LHCN-M2 (cell line): ENCODE results near the gene EHD3. TPM values are rescaled to one million over a fixed set of nuclear protein-coding genes. Genes with fewer than 3 reads are reported as not detected.

Experiments
- DNase-seq: peaks from one replicate; pipeline ENCODE4 v3.0.0-alpha.2; 2012; ENCODE audit warnings: low read depth
- total RNA-seq: library from RNA; depleted of rRNA; stranded (reverse); fragments of >200 nt; gene quantifications from 2 replicates; pipeline ENCODE4 v1.2.3, GENCODE V29; 2014; rRNA removed

Gene EHD3
- total RNA-seq, 1 experiment from 2014 or later, result 10.9 TPM

- DNase-seq, result no peak
Measured at GRCh38 chr2:31284107-31284506, 50.2 kb downstream of the EHD3 start.

GRCh38 chr2:31286230-31286629, 52.3 kb downstream of the EHD3 start:
- DNase-seq, result no peak

- DNase-seq, result peak; percentile 12
Measured at GRCh38 chr2:31286961-31287550, 53.1 kb downstream of the EHD3 start.

- no peak for DNase-seq
Measured at GRCh38 chr2:31287654-31288053, 53.7 kb downstream of the EHD3 start.

- no peak for DNase-seq
Measured at GRCh38 chr2:31294196-31294595, 60.2 kb downstream of the EHD3 start.

GRCh38 chr2:31296641-31297287, 62.8 kb downstream of the EHD3 start:
- no peak for DNase-seq

GRCh38 chr2:31297751-31298150, 63.8 kb downstream of the EHD3 start:
- peak; percentile 25 for DNase-seq

GRCh38 chr2:31299547-31299946, 65.6 kb downstream of the EHD3 start:
- no peak for DNase-seq

- DNase-seq, result no peak
Measured at GRCh38 chr2:31300309-31300708, 66.4 kb downstream of the EHD3 start.

- DNase-seq, result no peak
Measured at GRCh38 chr2:31302940-31303563, 69.1 kb downstream of the EHD3 start.

GRCh38 chr2:31304816-31305215, 70.9 kb downstream of the EHD3 start:
- no peak for DNase-seq

- DNase-seq, result peak; percentile 32
Measured at GRCh38 chr2:31312898-31313297, 78.9 kb downstream of the EHD3 start.

GRCh38 chr2:31314761-31315160, 80.8 kb downstream of the EHD3 start:
- DNase-seq, result no peak

- no peak for DNase-seq
Measured at GRCh38 chr2:31317396-31317795, 83.4 kb downstream of the EHD3 start.

- peak; percentile 89 for DNase-seq
Measured at GRCh38 chr2:31318361-31319336, 84.7 kb downstream of the EHD3 start.

Other genes starting within 250 kb of the EHD3 start
- gene GALNT14, start 95.7 kb upstream of the EHD3 start, total RNA-seq, result not detected in 2 replicates
- gene CAPN14, start 16.6 kb upstream of the EHD3 start, total RNA-seq, result under 0.01 and 0.06 TPM in 2 replicates
- 0.06 and 0.51 TPM in 2 replicates for gene XDH, start 180.6 kb downstream of the EHD3 start, total RNA-seq